Vagina (tissue), 2 donors: ENCODE data around the gene KLHL40.

ENCODE experiments used
- CTCF ChIP-seq, 3 experiments: fragments of 450-650 bp in 2 of 3; fragments of 200-600 bp in 1 of 3; sonication (generic) in 1 of 3; IDR thresholded peaks; one replicate each; pipeline ENCODE4 v1.5.1; 2017 to 2019; ENCODE audit warnings: antibody characterized with exemption in 3 of 3, mild to moderate bottlenecking in 2 of 3, moderate library complexity in 2 of 3
- POLR2A ChIP-seq, 2 donors: fragments of 450-650 bp; IDR thresholded peaks; one replicate each; pipeline ENCODE4 v1.6.1; 2017; ENCODE audit warnings: antibody characterized with exemption in 2 of 2, mild to moderate bottlenecking in 2 of 2, moderate library complexity in 2 of 2
- POLR2AphosphoS5 ChIP-seq, 2 donors: sonication (generic); formaldehyde crosslinking; IDR thresholded peaks; one replicate each; pipeline ENCODE4 v1.9.0; 2017; ENCODE audit warnings: antibody characterized with exemption in 2 of 2, mild to moderate bottlenecking in 2 of 2, low read depth in 1 of 2; ENCODE audit not compliant: insufficient read depth in 1 of 2

- no peak for TF ChIP-seq POLR2AphosphoS5 (IDR thresholded peaks at IDR 0.05; ENCODE audit: insufficient read depth in 1 of 2, low read depth in 1 of 2)
- no peak for TF ChIP-seq POLR2A (IDR thresholded peaks at IDR 0.05)
- TF ChIP-seq CTCF (IDR thresholded peaks at IDR 0.05) = no peak
Observed at GRCh38 chr3:42668413-42668760, 16.9 kb upstream of the KLHL40 start.
